ENCODE data around the gene ADARB2.

Gene ADARB2

DNA sequence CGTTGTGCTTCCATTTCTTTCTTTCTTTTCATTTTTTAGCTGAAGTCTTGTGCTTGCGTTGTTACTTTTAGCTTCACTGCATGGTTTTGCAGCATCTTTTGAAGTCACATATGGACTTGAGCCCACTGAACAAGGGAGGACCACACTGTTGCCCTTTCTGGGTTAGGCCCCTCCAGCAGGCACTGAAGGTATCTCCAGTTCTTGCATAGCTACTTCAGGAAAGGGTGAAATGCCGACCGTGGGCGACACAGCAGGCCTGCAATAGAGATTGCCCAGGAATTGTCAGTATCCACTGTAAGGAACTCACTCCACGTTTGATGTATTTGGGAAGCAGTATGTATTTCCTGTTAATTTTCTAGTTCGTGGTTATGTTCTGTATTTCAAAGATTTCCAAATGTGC, 596.1 kb downstream of the ADARB2 start:
- POLR2A ChIA-PET: no interaction called here
- CTCF ChIA-PET: no interaction called here
- TF ChIP-seq, protein P1, sequence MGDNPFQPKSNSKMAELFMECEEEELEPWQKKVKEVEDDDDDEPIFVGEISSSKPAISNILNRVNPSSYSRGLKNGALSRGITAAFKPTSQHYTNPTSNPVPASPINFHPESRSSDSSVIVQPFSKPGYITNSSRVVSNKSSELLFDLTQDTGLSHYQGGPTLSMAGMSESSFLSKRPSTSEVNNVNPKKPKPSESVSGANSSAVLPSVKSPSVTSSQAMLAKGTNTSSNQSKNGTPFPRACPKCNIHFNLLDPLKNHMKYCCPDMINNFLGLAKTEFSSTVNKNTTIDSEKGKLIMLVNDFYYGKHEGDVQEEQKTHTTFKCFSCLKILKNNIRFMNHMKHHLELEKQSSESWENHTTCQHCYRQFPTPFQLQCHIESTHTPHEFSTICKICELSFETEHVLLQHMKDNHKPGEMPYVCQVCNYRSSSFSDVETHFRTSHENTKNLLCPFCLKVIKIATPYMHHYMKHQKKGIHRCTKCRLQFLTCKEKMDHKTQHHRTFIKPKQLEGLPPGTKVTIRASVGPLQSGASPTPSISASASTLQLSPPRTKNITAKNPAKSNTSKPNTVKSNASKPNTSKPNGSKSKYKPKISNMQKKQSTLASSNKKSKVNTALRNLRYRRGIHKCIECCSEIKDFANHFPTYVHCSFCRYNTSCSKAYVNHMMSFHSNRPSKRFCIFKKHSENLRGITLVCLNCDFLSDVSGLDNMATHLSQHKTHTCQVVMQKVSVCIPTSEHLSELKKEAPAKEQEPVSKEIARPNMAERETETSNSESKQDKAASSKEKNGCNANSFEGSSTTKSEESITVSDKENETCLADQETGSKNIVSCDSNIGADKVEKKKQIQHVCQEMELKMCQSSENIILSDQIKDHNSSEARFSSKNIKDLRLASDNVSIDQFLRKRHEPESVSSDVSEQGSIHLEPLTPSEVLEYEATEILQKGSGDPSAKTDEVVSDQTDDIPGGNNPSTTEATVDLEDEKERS (tag by site-specific recombination; IDR thresholded peaks at IDR 0.05): no peak
- no peak for TF ChIP-seq ZNF24 (tag by site-specific recombination; IDR thresholded peaks at IDR 0.05)
- TF ChIP-seq ZNF350 (tag by site-specific recombination; IDR thresholded peaks at IDR 0.05): no peak
- TF ChIP-seq ZEB2 (tag by site-specific recombination; IDR thresholded peaks at IDR 0.05): no peak
- no peak for TF ChIP-seq ZNF785 (tag by site-specific recombination; IDR thresholded peaks at IDR 0.05)
- no peak for TF ChIP-seq HOXC10 (CRISPR knock-in tag; IDR thresholded peaks at IDR 0.05)
- no peak for TF ChIP-seq ZNF514 (tag by site-specific recombination; IDR thresholded peaks at IDR 0.05)
- TF ChIP-seq, protein P2, sequence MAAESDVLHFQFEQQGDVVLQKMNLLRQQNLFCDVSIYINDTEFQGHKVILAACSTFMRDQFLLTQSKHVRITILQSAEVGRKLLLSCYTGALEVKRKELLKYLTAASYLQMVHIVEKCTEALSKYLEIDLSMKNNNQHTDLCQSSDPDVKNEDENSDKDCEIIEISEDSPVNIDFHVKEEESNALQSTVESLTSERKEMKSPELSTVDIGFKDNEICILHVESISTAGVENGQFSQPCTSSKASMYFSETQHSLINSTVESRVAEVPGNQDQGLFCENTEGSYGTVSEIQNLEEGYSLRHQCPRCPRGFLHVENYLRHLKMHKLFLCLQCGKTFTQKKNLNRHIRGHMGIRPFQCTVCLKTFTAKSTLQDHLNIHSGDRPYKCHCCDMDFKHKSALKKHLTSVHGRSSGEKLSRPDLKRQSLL (tag by site-specific recombination; IDR thresholded peaks at IDR 0.05): no peak
- TF ChIP-seq ZBTB49 (tag by site-specific recombination; IDR thresholded peaks at IDR 0.05; ENCODE audit: low read depth): no peak
- no peak for TF ChIP-seq REST (tag by site-specific recombination; IDR thresholded peaks at IDR 0.05)
- no peak for TF ChIP-seq ZNF311 (tag by site-specific recombination; IDR thresholded peaks at IDR 0.05; ENCODE audit: borderline replicate concordance)
- no peak for TF ChIP-seq ZNF239 (tag by site-specific recombination; IDR thresholded peaks at IDR 0.05)
- TF ChIP-seq, protein P3, sequence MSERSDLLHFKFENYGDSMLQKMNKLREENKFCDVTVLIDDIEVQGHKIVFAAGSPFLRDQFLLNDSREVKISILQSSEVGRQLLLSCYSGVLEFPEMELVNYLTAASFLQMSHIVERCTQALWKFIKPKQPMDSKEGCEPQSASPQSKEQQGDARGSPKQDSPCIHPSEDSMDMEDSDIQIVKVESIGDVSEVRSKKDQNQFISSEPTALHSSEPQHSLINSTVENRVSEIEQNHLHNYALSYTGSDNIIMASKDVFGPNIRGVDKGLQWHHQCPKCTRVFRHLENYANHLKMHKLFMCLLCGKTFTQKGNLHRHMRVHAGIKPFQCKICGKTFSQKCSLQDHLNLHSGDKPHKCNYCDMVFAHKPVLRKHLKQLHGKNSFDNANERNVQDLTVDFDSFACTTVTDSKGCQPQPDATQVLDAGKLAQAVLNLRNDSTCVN (tag by site-specific recombination; optimal IDR thresholded peaks at IDR 0.05): no peak
- no peak for TF ChIP-seq ZNF155 (tag by site-specific recombination; IDR thresholded peaks at IDR 0.05)
- no peak for TF ChIP-seq ZNF510 (tag by site-specific recombination; IDR thresholded peaks at IDR 0.05; ENCODE audit: insufficient replicate concordance)
- TF ChIP-seq INSM2 (tag by site-specific recombination; IDR thresholded peaks at IDR 0.05): no peak
- no peak for TF ChIP-seq REPIN1 (tag by site-specific recombination; IDR thresholded peaks at IDR 0.05; ENCODE audit: low read depth)
- Histone ChIP-seq H3K27ac (ENCODE audit: extremely low read depth, low read depth, low read length) (no peak overlapping the region), H3K4me3 (ENCODE audit: low read depth, low read length) (no peak overlapping the region), H3K36me3 (ENCODE audit: control insufficient read depth in 2 of 2, insufficient read depth in 1 of 2, low read length in 2 of 2) (no peaks in the 10 kb centered on the region), H3K4me1 (ENCODE audit: control insufficient read depth, insufficient read depth, low read length) (no peaks in the 10 kb centered on the region), H3K9me3 (ENCODE audit: control insufficient read depth, insufficient read depth, low read depth, low read length) (no peaks in the 10 kb centered on the region)
